AG04450 (cell line): ENCODE measurements around the gene XPC. TPM values are rescaled to one million over a fixed set of nuclear protein-coding genes. Genes with fewer than 3 reads are reported as not detected.
"Not testable (repeated sequence)": the region's sequence is repeated elsewhere in the genome, so short reads cannot be mapped to it uniquely, and the experiment has no call there.

Source experiments
- CTCF ChIA-PET: fragments of 300-600, 350-600 bp; formaldehyde crosslinking; extraction: SDS; loops from one replicate; lab custom pipeline; 2022; ENCODE audit warnings: antibody characterized with exemption, inconsistent platforms; lab: Charles Lee
- POLR2A ChIA-PET: fragments of 350-600 bp; formaldehyde crosslinking; extraction: SDS; loops from one replicate; lab custom pipeline; 2021; ENCODE audit warnings: antibody characterized with exemption, inconsistent platforms; lab: Yijun Ruan, JAX
- DNase-seq: peaks from one replicate; pipeline ENCODE4 v3.0.0-alpha.2; 2011; ENCODE audit warnings: low read depth, low spot score
- H3K27ac ChIP-seq: one replicate; pipeline ENCODE4 v1.5.1; 2012; ENCODE audit warnings: low read depth, low read length, control low read depth
- H3K27me3 ChIP-seq: one replicate; pipeline ENCODE4 v1.6.0; 2012; ENCODE audit warnings: low read length; ENCODE audit not compliant: control insufficient read depth, insufficient read depth
- H3K4me3 ChIP-seq: 2 replicates; pipeline ENCODE4 v1.5.1; 2011; ENCODE audit warnings: mild to moderate bottlenecking, low read depth, low read length, control low read depth
- H3K9me3 ChIP-seq: 2 replicates; pipeline ENCODE4 v1.5.1; 2012; ENCODE audit warnings: low read length; ENCODE audit not compliant: control insufficient read depth, insufficient read depth
- polyA minus RNA-seq: library from RNA; depleted of rRNA, polyadenylated mRNA; stranded (reverse); fragments of >200 nt; gene quantifications from 2 replicates; pipeline ENCODE4 v1.2.3, GENCODE V29; 2011; rRNA and poly(A)+ RNA removed
- polyA plus RNA-seq: library from polyadenylated mRNA; depleted of rRNA; stranded (reverse); fragments of >200 nt; gene quantifications from 2 replicates; pipeline ENCODE4 v1.2.3, GENCODE V29; 2011; rRNA removed
- TF ChIP-seq, protein P1 (sequence below): IDR thresholded peaks from 2 replicates; pipeline ENCODE4 v1.5.1; 2011; ENCODE audit warnings: low read depth, low read length, control low read depth, inconsistent platforms

Gene XPC
- polyA plus RNA-seq (38.4 and 39.0 TPM in 2 replicates), polyA minus RNA-seq (47.3 and 50.0 TPM in 2 replicates)

DNA sequence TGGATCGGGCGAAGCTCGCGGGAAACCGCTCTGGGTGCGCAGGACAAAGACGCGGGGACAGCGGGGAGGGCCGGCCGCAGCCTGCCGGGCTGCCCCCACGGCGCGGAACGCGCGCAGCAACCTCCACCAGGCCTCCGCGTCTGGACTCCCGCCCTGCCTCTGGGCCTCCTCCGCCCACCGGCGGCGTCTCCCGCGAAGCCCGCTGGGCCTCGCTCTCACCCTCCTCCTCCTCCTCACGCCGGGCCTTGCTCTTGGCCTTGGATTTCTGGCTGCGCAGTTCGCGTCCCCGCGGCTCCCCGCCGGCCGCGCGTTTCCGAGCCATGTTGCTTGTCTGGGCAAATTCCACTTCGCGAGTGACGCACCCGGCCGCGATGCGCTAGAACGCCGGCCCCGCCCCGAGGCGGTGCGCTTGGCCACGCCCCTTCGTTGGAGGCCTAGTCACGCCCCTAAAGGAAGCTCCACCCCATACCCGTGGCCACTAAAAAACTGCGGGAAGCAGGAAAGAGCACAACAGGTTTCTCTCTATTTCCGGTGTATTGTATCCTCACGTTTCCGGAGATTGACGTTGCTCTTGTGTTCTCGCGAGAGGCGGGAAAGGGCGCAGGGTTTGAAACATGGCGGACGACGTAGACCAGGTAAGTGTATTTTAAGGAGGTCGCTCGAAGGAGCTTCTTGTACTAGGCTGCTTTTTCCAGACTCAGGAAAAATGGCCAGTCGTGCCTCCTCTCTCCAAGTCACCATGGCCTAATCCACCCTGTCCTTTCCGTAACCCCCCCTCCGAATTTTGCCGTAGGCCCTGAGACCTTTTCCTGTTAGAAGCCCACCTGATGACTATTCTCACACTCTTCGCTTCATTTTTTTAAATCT, at the start of gene XPC, which contains the start of gene LSM3:
TSS of gene XPC (minus strand) at position 355 of the 867 bp plus-strand sequence. CDS start at position 322, 33 bp downstream.
TSS of gene LSM3 (plus strand) at position 571 of the 867 bp plus-strand sequence. CDS start at position 615, 44 bp downstream.
- Histone ChIP-seq H3K4me3 (peak within 1 kb of the TSS; percentile 98), H3K9me3 (no peaks in the 10 kb centered on the region), H3K27me3 (no peaks in the 10 kb centered on the region), H3K27ac (peak within 1 kb of the TSS; percentile 94)
- POLR2A ChIA-PET = interaction anchor here (0.6 to 2.5 kb wide), 30 partner anchors 9 to 895 kb away, joined by 3 to 45 read pairs (median 4); partner anchors contain the start of genes CCDC174, CHCHD4, MRPS25 and TMEM43
- TF ChIP-seq, protein P1, sequence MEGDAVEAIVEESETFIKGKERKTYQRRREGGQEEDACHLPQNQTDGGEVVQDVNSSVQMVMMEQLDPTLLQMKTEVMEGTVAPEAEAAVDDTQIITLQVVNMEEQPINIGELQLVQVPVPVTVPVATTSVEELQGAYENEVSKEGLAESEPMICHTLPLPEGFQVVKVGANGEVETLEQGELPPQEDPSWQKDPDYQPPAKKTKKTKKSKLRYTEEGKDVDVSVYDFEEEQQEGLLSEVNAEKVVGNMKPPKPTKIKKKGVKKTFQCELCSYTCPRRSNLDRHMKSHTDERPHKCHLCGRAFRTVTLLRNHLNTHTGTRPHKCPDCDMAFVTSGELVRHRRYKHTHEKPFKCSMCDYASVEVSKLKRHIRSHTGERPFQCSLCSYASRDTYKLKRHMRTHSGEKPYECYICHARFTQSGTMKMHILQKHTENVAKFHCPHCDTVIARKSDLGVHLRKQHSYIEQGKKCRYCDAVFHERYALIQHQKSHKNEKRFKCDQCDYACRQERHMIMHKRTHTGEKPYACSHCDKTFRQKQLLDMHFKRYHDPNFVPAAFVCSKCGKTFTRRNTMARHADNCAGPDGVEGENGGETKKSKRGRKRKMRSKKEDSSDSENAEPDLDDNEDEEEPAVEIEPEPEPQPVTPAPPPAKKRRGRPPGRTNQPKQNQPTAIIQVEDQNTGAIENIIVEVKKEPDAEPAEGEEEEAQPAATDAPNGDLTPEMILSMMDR = no peak
- CTCF ChIA-PET = interaction anchor here (0.6 to 2.2 kb wide), 10 partner anchors 11 to 332 kb away, joined by 3 to 31 read pairs (median 4); no protein-coding TSS in a partner anchor
- DNase-seq = peak; percentile 98

DNA sequence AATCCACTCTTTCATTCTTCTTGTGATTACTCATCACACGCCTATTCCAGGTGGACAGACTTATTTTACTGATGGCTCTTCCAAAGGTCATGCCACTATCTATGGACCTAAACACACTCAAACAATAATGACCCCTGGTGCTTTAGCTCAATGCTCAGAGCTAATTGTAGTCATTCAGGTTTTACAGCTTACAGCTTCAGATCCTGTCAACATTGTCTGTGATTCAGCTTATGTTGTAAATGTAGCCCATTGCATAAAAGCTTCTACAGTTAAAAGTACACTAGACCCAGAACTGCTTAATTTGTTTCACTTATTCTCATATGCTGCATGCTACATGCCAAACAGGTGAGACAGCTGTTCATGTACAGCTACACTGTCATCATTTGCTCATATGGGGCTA, 49.5 kb upstream of the XPC start:
- Histone ChIP-seq H3K4me3 (no peak overlapping the region), H3K27ac (no peak overlapping the region), H3K27me3 (no peaks in the 10 kb centered on the region), H3K9me3 (no peaks in the 10 kb centered on the region)
- ChIA-PET POLR2A (interaction anchor here (1.0 kb wide), 1 partner anchor 24 kb away, joined by 3 read pairs; no protein-coding TSS in a partner anchor), CTCF (interaction anchor here (6.2 kb wide), 1 partner anchor 24 kb away, joined by 42 read pairs; no protein-coding TSS in a partner anchor)
- no peak for DNase-seq
- TF ChIP-seq, protein P1 = no peak

DNA sequence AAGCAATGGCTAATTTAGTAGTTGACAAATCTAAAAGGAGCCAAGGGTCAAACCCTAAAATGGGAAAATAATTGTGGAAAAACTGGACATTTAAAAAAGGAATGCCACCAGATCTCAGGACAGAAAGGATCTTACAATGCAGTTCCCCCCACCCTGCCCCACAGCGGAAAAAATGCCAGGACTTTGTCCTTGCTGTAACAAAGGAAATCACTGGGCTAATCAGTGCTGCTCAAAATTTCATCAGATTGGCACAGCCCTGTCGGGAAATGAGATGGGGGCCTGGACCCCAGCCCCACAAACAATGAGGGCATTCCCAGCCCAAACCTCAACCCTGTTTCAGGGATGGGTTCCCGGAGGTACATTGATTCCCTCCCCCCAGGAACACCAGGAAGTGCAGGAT, 48.0 kb upstream of the XPC start:
- H3K27me3 ChIP-seq, DNase-seq, H3K9me3 ChIP-seq, H3K4me3 ChIP-seq, H3K27ac ChIP-seq, POLR2A ChIA-PET: not testable (repeated sequence)
- CTCF ChIA-PET = interaction anchor here (1.8 kb wide), 1 partner anchor 23 kb away, joined by 6 read pairs; no protein-coding TSS in a partner anchor

DNA sequence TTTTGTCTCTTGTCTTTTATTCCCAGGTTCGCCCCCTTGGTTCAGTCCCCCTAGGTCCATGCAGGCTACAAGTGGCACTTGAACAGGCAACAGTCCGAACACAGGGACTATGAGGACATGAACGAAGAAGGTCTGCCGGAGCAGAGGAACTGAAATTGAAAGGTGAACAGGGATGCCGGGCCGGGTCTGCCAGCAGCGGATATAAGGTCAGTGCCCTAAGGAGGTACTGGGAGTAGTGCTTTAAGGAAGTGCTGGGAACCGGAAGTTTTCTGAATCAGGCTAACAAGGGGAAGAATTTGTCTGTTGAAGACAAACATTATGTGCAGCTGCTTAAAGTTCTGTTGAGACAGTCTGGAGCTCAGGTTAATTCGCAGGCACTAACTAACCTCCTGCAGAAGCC, 47.0 kb upstream of the XPC start:
- POLR2A ChIA-PET = no interaction called here
- no peak overlapping the region for H3K27ac ChIP-seq
- H3K27me3 ChIP-seq = no peaks in the 10 kb centered on the region
- H3K9me3 ChIP-seq = no peaks in the 10 kb centered on the region
- CTCF ChIA-PET = interaction anchor here (0.7 to 1.8 kb wide), 3 partner anchors 22 to 284 kb away, joined by 3 to 6 read pairs (median 4); no protein-coding TSS in a partner anchor
- TF ChIP-seq, protein P1 = no peak
- H3K4me3 ChIP-seq = no peak overlapping the region
- DNase-seq = no peak

DNA sequence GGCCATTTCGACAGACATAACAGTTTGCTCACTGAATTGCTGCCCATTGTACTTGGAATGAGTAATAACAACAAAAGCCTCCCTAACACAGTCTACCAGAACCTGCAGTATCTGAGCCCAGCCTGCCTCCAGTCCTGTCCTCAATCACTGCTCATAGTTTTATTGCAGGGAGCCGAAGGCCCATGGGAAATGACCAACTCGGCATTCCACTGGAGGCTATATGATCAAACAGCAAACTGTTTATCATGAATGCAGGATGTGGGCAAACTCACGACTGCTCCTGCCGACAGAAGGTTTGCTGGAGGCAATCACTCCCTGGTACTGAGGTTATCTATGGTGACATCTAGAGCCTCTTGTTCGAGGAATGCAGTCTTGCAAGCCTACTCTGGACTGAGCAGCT, 46.5 kb upstream of the XPC start:
- TF ChIP-seq, protein P1 = no peak
- Histone ChIP-seq H3K27me3 (no peaks in the 10 kb centered on the region), H3K9me3 (no peaks in the 10 kb centered on the region), H3K4me3 (no peak overlapping the region), H3K27ac (no peak overlapping the region)
- POLR2A ChIA-PET = no interaction called here
- CTCF ChIA-PET = interaction anchor here (0.7 to 1.1 kb wide), 2 partner anchors 175 to 284 kb away, joined by 3 to 4 read pairs; no protein-coding TSS in a partner anchor
- DNase-seq = no peak
